ENCODE data around the gene NKRF.

The NKRF gene

DNA sequence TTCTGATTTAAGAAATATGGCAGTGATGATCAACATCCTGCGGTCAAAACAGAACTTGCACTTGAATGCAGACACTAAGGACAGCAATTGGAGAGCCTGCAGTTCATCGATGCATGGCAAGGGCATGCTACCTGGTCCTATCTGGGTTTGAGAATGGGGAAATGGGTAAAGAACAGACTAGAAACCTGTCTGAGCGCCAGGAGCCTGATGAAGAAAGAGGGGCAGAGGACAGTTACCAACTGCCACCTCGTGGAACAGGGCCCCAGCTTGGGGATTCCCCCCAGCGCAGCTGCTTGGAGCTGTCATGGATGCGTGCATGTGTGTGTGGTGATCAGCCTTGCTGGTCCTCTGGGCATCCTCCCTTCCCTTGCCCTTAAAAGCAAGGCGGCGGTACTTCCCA, 30.2 kb upstream of the NKRF start:
- no peak for DNase-seq
- no peaks in the 10 kb centered on the region for H3K9me3 ChIP-seq
- no peaks in the 10 kb centered on the region for H3K4me1 ChIP-seq
- H3K36me3 ChIP-seq: peaks cover 37% of the 10 kb centered on the region
- TF ChIP-seq, protein P1, sequence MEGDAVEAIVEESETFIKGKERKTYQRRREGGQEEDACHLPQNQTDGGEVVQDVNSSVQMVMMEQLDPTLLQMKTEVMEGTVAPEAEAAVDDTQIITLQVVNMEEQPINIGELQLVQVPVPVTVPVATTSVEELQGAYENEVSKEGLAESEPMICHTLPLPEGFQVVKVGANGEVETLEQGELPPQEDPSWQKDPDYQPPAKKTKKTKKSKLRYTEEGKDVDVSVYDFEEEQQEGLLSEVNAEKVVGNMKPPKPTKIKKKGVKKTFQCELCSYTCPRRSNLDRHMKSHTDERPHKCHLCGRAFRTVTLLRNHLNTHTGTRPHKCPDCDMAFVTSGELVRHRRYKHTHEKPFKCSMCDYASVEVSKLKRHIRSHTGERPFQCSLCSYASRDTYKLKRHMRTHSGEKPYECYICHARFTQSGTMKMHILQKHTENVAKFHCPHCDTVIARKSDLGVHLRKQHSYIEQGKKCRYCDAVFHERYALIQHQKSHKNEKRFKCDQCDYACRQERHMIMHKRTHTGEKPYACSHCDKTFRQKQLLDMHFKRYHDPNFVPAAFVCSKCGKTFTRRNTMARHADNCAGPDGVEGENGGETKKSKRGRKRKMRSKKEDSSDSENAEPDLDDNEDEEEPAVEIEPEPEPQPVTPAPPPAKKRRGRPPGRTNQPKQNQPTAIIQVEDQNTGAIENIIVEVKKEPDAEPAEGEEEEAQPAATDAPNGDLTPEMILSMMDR (IDR thresholded peaks at IDR 0.05; ENCODE audit: low read depth, low read length): no peak
- H3K4me3 ChIP-seq (ENCODE audit: low read depth, low read length): no peak overlapping the region
- no peaks in the 10 kb centered on the region for H3K27me3 ChIP-seq

DNA sequence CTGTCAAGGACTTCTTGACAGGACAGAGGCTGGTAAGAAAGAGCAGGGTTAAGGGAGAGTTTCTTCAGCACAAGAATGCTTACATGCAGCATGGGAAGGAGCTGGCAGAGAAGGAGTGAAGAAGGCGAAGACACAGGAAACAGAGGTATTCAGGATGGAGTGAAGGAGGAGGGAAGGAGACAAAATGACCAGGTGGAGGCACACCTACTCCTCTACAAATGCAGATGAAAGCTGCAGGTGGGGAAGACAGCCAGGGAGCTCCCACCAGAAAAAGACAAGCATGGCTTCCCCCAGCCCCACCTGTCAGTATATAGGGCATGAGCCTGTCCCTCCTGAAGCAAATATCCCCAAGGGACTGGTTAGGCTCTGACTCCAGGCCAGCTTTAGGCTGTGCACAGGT, 29.6 kb upstream of the NKRF start:
- H3K4me3 ChIP-seq (ENCODE audit: low read depth, low read length): no peak overlapping the region
- no peaks in the 10 kb centered on the region for H3K27me3 ChIP-seq
- no peak for DNase-seq
- no peaks in the 10 kb centered on the region for H3K4me1 ChIP-seq
- H3K36me3 ChIP-seq: peaks cover 34% of the 10 kb centered on the region
- no peaks in the 10 kb centered on the region for H3K9me3 ChIP-seq
- TF ChIP-seq, protein P1 (IDR thresholded peaks at IDR 0.05; ENCODE audit: low read depth, low read length): no peak

DNA sequence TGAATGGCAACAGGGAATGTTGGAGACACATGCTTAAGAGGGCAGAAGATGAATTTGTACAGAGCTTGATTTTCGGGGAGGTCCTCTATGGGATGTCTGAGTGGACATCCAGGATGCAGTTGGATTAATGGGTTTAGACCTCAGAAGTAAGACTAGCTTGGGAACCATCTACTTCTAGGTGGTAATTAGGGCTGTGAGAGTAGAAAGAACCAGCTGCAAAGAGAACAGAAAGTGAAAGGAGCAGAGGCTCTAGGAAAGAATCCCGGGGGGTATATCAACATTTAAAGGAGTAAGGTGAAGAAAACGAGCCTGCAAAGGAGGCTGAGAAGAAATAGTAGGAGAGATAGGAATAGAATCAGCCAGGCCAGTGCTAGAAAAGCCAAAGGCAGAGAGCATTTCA, 29.0 kb upstream of the NKRF start:
- TF ChIP-seq, protein P1 (IDR thresholded peaks at IDR 0.05; ENCODE audit: low read depth, low read length): no peak
- no peak overlapping the region for H3K4me3 ChIP-seq (ENCODE audit: low read depth, low read length)
- DNase-seq: no peak
- peaks cover 30% of the 10 kb centered on the region for H3K36me3 ChIP-seq
- H3K9me3 ChIP-seq: no peaks in the 10 kb centered on the region
- no peaks in the 10 kb centered on the region for H3K4me1 ChIP-seq
- no peaks in the 10 kb centered on the region for H3K27me3 ChIP-seq

DNA sequence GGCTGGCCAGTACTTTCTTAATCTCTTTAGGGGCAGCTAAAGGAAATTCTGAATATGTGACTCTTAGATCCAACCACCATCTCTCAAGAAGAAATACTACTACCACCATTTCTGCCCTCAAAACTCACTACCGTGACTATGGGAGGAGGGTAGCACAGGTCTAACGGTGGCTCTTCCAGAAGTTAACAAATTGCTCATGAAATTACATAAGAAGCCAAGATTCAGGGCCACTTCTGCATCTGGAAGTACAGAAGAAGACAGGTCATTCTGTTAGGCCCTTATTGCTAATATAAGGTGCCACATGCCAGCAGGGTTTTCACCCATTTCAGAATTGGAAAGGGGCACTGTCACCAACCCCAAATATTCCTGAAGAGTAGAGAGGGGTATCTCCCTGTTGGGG, 19.6 kb upstream of the NKRF start:
- Histone ChIP-seq H3K4me1 (no peaks in the 10 kb centered on the region), H3K36me3 (peaks cover 8% of the 10 kb centered on the region), H3K27me3 (no peaks in the 10 kb centered on the region), H3K4me3 (ENCODE audit: low read depth, low read length) (no peak overlapping the region), H3K9me3 (no peaks in the 10 kb centered on the region)
- TF ChIP-seq, protein P1 (IDR thresholded peaks at IDR 0.05; ENCODE audit: low read depth, low read length): no peak
- no peak for DNase-seq

DNA sequence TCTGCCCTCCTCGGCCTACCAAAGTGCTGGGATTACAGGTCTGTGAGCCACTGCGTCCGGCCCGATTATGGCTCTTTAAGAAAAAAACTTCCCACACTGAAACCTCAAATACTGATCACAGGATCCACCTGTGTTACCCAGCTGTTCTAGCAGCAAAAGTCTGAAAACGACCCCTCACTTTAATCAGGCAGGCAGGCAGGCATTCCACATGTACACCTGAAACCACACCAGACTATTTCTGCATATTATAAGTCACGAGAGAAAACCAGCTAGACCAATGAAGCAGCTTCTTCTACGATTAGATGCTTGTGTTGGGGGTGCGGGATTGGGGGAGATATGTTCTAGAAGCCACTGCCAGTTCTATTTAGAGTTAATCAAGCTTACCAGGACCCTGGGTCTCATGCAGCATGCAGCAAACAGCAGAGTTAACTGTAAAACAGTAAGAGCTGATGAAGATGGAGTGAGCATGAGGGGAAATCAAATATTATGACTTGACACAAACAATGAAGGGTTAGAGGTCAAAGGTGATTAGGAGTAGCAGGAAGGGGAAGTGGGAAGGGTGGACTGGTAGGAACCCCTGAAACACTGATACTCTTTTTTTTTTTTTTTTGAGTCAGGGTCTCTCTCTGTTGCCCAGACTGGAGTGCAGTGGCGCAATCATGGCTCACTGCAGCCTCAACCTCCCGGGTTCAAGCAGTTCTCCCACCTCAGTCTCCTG, 18.9 kb upstream of the NKRF start:
- no peak for DNase-seq
- TF ChIP-seq, protein P1 (IDR thresholded peaks at IDR 0.05; ENCODE audit: low read depth, low read length): no peak
- Histone ChIP-seq H3K9me3 (no peaks in the 10 kb centered on the region), H3K27me3 (no peaks in the 10 kb centered on the region), H3K36me3 (peaks cover 8% of the 10 kb centered on the region), H3K4me1 (no peaks in the 10 kb centered on the region), H3K4me3 (ENCODE audit: low read depth, low read length) (no peak overlapping the region)

DNA sequence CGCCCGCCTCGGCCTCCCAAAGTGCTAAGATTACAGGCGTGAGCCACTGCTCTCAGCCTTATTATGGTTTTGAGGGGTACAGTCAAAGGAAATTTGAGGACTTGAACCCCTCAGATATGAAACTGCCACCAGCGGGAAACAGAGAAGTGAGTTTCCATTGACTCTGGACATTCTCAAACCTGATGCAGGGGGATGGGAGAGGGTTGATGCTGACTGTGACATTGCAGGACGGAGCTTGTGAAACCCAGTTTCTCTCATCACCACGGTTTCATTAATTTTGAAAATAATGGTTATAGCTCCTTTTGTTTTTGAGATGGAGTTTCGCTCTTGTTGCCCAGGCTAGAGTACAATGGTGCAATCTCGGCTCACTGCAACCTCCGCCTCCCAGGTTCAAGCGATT, 18.2 kb upstream of the NKRF start:
- no peaks in the 10 kb centered on the region for H3K4me1 ChIP-seq
- TF ChIP-seq, protein P1 (IDR thresholded peaks at IDR 0.05; ENCODE audit: low read depth, low read length): no peak
- H3K27me3 ChIP-seq: no peaks in the 10 kb centered on the region
- H3K4me3 ChIP-seq (ENCODE audit: low read depth, low read length): no peak overlapping the region
- DNase-seq: no peak
- H3K9me3 ChIP-seq: no peaks in the 10 kb centered on the region
- peaks cover 8% of the 10 kb centered on the region for H3K36me3 ChIP-seq

Measured in BE2C (cell line).